Natural killer cell (primary cell): ENCODE data around the gene PRRC2C. TPM values are rescaled to one million over a fixed set of nuclear protein-coding genes. Genes with fewer than 3 reads are reported as not detected.

ENCODE experiments used
- ATAC-seq, 3 donors: fragments of 150-1000 bp in 2 of 3; fragments of 200-7000 bp in 1 of 3; cut with Tn5 transposase; 1 replicate in 1 of 3; 2 replicates in 2 of 3; pipeline ENCODE4 v1.10.0; 2021; ENCODE audit warnings: mild to moderate bottlenecking in 2 of 3, moderate library complexity in 2 of 3
- DNase-seq, 2 donors: peaks; one replicate each; pipeline versions ENCODE4 v3.0.0 to v3.0.0-alpha.2; 2013 to 2021; ENCODE audit warnings: mixed read lengths in 1 of 2
- H3K27ac ChIP-seq: one replicate; pipeline ENCODE4 v1.5.1; 2013; ENCODE audit warnings: mild to moderate bottlenecking, low read length
- H3K27me3 ChIP-seq: one replicate; pipeline ENCODE4 v1.6.1; 2013; ENCODE audit warnings: low read length; ENCODE audit not compliant: control insufficient read depth, insufficient read depth
- H3K36me3 ChIP-seq: one replicate; pipeline ENCODE4 v1.6.1; 2013; ENCODE audit warnings: low read length; ENCODE audit not compliant: control insufficient read depth, insufficient read depth
- H3K4me1 ChIP-seq: one replicate; pipeline ENCODE4 v1.6.1; 2013; ENCODE audit warnings: low read length; ENCODE audit not compliant: control insufficient read depth, insufficient read depth
- H3K4me3 ChIP-seq: one replicate; pipeline ENCODE4 v1.5.1; 2013; ENCODE audit warnings: low read length
- H3K9me3 ChIP-seq: one replicate; pipeline ENCODE4 v1.6.1; 2013; ENCODE audit warnings: low read length; ENCODE audit not compliant: control insufficient read depth, insufficient read depth
- H3K27ac Mint-ChIP-seq, 2 donors: one replicate each; pipeline ENCODE4 v1.8.0; 2022; ENCODE audit warnings: mild to moderate bottlenecking in 2 of 2, mixed read lengths in 2 of 2, moderate library complexity in 1 of 2
- H3K27me3 Mint-ChIP-seq, 2 donors: one replicate each; pipeline ENCODE4 v1.8.0; 2022; ENCODE audit warnings: low read depth in 2 of 2, mixed read lengths in 2 of 2
- H3K36me3 Mint-ChIP-seq: one replicate; pipeline ENCODE4 v1.8.0; 2022; ENCODE audit warnings: mixed read lengths
- H3K4me1 Mint-ChIP-seq, 2 donors: one replicate each; pipeline ENCODE4 v1.8.0; 2022; ENCODE audit warnings: mixed read lengths in 2 of 2
- H3K4me3 Mint-ChIP-seq: one replicate; pipeline ENCODE4 v1.8.0; 2022; ENCODE audit warnings: mild to moderate bottlenecking, moderate library complexity, mixed read lengths
- H3K9me3 Mint-ChIP-seq, 2 donors: one replicate each; pipeline ENCODE4 v1.8.0; 2022; ENCODE audit warnings: mixed read lengths in 2 of 2
- CTCF ChIP-seq: fragments of 200-600 bp; IDR thresholded peaks from one replicate; pipeline ENCODE4 v1.8.0; 2022; ENCODE audit warnings: antibody characterized with exemption
- WGBS: methylation state at CpG from one replicate; pipeline ENCODE4 v1.1.7; 2013; ENCODE audit warnings: missing lambda C conversion rate; ENCODE audit not compliant: insufficient coverage; 5-methylcytosine and 5-hydroxymethylcytosine counted together
- intact Hi-C: fragments of 100-400 bp; cut with micrococcal nuclease; formaldehyde crosslinking; loops from one replicate; pipeline ENCODE4 v1.14.2; 2022
- total RNA-seq, 4 donors: library from RNA; stranded (reverse); fragments of 120-200 nt in 1 of 4; gene quantifications; one replicate each; pipeline versions ENCODE4 v1.2.3 to v1.2.4, GENCODE V29; 2013 to 2022

The PRRC2C gene
- total RNA-seq, 3 donors from 2014 or later (not counting 1 experiment from before 2014, with no cell fraction given): 330 to 355 (median 353) TPM

GRCh38 chr1:171494076-171494475 is 8.7 kb downstream of the PRRC2C start:
- Mint-ChIP-seq H3K27ac (peak overlapping the region; percentile 75 to 78), H3K4me3 (peak overlapping the region; percentile 31), H3K9me3 (no peaks in the 10 kb centered on the region), H3K36me3 (no peaks in the 10 kb centered on the region), H3K27me3 (no peaks in the 10 kb centered on the region), H3K4me1 (peaks cover 72 to 74% of the 10 kb centered on the region in 2 donors)
- Histone ChIP-seq H3K36me3 (peaks cover 13% of the 10 kb centered on the region), H3K4me1 (peaks cover 41% of the 10 kb centered on the region), H3K27ac (no peak overlapping the region), H3K4me3 (no peak overlapping the region), H3K9me3 (no peaks in the 10 kb centered on the region), H3K27me3 (no peaks in the 10 kb centered on the region)
- no peak for DNase-seq
- no peak for TF ChIP-seq CTCF
- no peak for ATAC-seq
- 39% methylated on average over 2 of the region's 3 CpGs for WGBS
- intact Hi-C loops: no loop called here

DNA sequence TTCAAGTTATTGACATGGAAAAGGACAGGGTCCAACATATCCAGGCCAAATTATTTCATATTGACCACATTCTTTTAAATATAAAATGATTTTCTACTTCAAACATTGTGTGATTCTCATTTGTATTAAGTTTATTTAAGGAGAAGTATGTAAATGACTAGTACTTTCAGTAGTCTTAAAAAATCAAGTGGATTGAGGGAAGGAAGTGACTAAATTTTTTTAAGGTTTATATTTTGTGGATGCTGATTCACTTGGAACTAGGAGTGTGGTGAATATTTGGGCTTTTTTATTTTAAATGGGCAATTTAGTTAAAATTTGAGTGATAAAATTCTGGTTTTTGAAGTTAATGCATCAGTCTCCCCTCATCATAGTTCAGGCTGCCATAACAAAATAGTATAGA is 10.1 kb downstream of the PRRC2C start:
- Histone ChIP-seq H3K27ac (no peak overlapping the region), H3K27me3 (no peaks in the 10 kb centered on the region), H3K36me3 (peaks cover 8% of the 10 kb centered on the region), H3K4me3 (no peak overlapping the region), H3K4me1 (peaks cover 41% of the 10 kb centered on the region), H3K9me3 (no peaks in the 10 kb centered on the region)
- ATAC-seq (no peak), DNase-seq (no peak)
- Mint-ChIP-seq H3K36me3 (no peaks in the 10 kb centered on the region), H3K4me1 (peaks cover 76 to 77% of the 10 kb centered on the region in 2 donors), H3K27me3 (no peaks in the 10 kb centered on the region), H3K27ac (peak overlapping the region; percentile 75 to 78), H3K9me3 (no peaks in the 10 kb centered on the region), H3K4me3 (peak overlapping the region; percentile 29)
- TF ChIP-seq CTCF: no peak
- intact Hi-C loops: no loop called here

GRCh38 chr1:171500304-171500703 is 15.0 kb downstream of the PRRC2C start:
- Histone ChIP-seq H3K9me3 (no peaks in the 10 kb centered on the region), H3K27me3 (no peaks in the 10 kb centered on the region), H3K27ac (no peak overlapping the region), H3K36me3 (peaks cover 5% of the 10 kb centered on the region), H3K4me3 (no peak overlapping the region), H3K4me1 (peaks cover 34% of the 10 kb centered on the region)
- H3K27me3 Mint-ChIP-seq: no peaks in the 10 kb centered on the region
- DNase-seq (no peak), ATAC-seq (no peak)
- no peak for TF ChIP-seq CTCF
- H3K4me1 Mint-ChIP-seq: peaks cover 87 to 90% of the 10 kb centered on the region in 2 donors
- H3K4me3 Mint-ChIP-seq: no peak overlapping the region
- H3K27ac Mint-ChIP-seq: peak overlapping the region; percentile 63 to 81
- H3K9me3 Mint-ChIP-seq: no peaks in the 10 kb centered on the region
- WGBS: 100% methylated on average over 3 of the region's 3 CpGs
- peaks cover 7% of the 10 kb centered on the region for H3K36me3 Mint-ChIP-seq
- intact Hi-C loops: no loop called here

DNA sequence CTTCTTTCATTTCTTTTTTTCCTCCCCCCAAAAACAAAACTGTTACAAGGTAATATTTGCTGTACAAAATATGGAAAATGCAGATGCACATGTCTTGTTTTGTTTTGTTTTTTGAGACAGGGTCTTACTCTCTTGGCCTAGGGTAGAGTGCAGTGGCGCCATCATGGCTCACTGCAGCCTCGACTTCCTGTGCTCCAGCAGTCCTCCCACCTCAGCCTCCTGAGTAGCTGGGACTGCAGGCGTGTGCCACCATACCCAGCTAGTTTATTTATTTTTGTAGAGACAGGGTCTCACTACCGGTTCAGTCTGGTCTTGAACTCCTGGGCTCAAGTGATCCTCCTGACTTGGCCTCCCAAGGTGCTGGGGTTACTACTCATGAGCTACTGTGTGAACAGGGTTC is 15.5 kb downstream of the PRRC2C start:
- no peaks in the 10 kb centered on the region for H3K27me3 Mint-ChIP-seq
- no peak overlapping the region for H3K27ac ChIP-seq
- peaks cover 5% of the 10 kb centered on the region for H3K36me3 ChIP-seq
- no peaks in the 10 kb centered on the region for H3K9me3 Mint-ChIP-seq
- DNase-seq: no peak
- WGBS: 93% methylated on average over 4 of the region's 4 CpGs
- intact Hi-C loops: no loop called here
- peaks cover 32% of the 10 kb centered on the region for H3K4me1 ChIP-seq
- H3K27me3 ChIP-seq: no peaks in the 10 kb centered on the region
- no peak for TF ChIP-seq CTCF
- no peak for ATAC-seq
- H3K27ac Mint-ChIP-seq: peak overlapping the region; percentile 63 to 81
- no peak overlapping the region for H3K4me3 ChIP-seq
- H3K9me3 ChIP-seq: no peaks in the 10 kb centered on the region
- H3K36me3 Mint-ChIP-seq: peaks cover 7% of the 10 kb centered on the region
- no peak overlapping the region for H3K4me3 Mint-ChIP-seq
- H3K4me1 Mint-ChIP-seq: peaks cover 87 to 90% of the 10 kb centered on the region in 2 donors
